CD4-positive, alpha-beta T cell treated with Interleukin-4 for 1 hour (primary cell): ENCODE data around the gene WFIKKN2.

Experiments
- DNase-seq, 2 donors: peaks; one replicate each; pipeline ENCODE4 v3.0.0-alpha.2; 2020 to 2022

The WFIKKN2 gene

DNA sequence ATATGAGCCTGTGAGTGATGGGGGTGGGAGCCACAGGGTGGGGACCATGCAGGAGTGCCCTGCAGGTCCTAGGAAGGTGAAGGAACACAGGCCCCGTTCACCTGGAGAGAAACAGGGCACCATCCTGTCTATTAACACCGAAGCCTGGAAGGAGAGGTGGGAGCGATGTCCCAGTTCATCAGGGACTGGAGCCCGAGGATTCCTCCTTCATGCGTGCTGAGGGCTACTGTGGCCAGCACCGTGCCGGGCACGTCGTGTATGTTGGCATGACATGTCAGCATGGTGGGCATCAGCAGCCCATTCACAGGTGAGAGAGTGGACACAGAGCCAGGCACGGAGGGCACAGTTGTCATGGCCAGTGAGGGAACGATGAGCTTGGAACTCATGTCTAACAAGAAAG is 1.4 kb downstream of the WFIKKN2 start:
- DNase-seq = no peak

DNA sequence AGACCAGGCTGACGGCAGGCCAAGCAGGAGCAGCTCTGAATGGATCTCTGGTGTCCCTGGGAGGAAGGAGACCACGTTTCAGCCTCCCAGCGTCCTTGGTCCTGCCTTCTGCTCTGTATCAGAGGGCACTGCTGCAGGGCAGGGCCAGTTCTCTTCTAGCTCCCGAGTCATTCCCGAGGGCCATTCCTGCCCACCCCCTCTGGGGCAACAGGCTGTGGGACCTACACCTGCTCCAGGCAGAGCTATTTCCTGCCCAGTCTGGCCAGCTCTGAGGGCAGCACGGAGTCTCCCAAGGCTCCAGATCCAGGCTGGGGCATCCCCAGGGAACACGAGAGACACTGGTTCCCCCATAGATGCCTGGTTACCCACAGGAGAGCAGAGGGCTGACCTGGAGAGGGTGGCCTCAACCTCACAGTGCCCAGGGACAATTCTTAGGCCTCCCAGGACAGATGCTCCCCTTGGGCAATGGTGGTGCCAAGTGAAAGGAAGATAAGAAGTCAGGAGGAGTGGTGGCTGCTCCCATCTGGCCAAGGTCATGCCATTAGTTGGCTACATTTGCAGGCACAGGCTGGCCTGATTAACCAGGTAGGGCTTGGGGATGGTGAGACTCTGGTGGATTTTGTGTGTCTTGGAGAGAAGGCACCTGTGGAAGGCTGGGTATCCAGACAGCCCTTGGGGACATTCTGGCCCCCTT is 2.0 kb downstream of the WFIKKN2 start:
- DNase-seq = no peak

DNA sequence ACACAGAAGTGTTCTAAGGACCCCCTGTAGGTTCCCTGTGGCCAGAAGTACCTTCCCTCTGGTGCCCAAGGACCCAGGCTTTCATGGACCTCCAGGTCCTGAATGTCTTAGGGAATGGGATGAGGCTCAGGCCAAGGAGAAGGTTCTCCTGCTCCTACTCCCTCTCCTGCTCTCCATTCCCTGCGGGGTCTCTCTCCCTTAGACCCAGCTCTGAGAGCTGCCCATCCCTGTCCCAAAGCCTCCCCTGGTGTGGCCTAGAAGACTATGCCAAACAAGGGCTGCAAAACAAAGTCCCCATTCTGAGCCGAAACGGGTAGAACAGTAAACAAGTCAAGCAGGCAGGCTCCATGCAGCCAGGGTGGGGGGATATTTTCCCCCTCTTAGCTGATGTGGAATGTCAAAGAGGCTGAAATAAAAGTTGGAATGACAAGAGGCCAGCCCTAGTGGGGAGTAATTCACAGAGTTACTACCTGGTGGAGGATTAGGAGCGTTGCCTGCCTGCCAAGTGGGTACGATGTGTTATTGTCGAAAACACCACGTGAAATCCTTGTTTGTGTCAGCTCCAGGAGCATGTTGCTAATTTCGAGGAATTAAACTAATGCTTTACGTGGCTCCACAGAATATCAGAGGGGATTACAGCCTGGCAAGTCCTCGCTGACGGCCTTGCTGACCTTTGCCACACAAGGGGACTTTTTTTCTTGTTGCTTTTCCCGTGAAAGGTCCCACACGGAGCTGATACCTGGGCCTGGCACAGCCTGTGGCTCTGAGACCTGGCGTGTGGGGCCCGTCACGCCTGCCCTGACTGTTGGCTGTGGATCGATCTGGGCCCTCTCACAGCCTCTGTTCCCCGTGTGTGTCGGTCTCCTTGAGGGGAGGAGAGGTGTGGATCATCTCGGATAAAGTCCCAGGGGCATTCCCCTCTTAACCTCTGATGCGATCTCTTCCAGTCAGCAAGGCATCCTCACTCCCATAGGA is 2.9 kb downstream of the WFIKKN2 start:
- no peak for DNase-seq

DNA sequence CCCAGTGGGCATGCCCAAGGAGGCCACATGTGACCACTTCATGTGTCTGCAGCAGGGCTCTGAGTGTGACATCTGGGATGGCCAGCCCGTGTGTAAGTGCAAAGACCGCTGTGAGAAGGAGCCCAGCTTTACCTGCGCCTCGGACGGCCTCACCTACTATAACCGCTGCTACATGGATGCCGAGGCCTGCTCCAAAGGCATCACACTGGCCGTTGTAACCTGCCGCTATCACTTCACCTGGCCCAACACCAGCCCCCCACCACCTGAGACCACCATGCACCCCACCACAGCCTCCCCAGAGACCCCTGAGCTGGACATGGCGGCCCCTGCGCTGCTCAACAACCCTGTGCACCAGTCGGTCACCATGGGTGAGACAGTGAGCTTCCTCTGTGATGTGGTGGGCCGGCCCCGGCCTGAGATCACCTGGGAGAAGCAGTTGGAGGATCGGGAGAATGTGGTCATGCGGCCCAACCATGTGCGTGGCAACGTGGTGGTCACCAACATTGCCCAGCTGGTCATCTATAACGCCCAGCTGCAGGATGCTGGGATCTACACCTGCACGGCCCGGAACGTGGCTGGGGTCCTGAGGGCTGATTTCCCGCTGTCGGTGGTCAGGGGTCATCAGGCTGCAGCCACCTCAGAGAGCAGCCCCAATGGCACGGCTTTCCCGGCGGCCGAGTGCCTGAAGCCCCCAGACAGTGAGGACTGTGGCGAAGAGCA is 4.4 kb downstream of the WFIKKN2 start:
- no peak for DNase-seq

DNA sequence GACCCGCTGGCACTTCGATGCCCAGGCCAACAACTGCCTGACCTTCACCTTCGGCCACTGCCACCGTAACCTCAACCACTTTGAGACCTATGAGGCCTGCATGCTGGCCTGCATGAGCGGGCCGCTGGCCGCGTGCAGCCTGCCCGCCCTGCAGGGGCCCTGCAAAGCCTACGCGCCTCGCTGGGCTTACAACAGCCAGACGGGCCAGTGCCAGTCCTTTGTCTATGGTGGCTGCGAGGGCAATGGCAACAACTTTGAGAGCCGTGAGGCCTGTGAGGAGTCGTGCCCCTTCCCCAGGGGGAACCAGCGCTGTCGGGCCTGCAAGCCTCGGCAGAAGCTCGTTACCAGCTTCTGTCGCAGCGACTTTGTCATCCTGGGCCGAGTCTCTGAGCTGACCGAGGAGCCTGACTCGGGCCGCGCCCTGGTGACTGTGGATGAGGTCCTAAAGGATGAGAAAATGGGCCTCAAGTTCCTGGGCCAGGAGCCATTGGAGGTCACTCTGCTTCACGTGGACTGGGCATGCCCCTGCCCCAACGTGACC is 5.0 kb downstream of the WFIKKN2 start:
- no peak for DNase-seq

DNA sequence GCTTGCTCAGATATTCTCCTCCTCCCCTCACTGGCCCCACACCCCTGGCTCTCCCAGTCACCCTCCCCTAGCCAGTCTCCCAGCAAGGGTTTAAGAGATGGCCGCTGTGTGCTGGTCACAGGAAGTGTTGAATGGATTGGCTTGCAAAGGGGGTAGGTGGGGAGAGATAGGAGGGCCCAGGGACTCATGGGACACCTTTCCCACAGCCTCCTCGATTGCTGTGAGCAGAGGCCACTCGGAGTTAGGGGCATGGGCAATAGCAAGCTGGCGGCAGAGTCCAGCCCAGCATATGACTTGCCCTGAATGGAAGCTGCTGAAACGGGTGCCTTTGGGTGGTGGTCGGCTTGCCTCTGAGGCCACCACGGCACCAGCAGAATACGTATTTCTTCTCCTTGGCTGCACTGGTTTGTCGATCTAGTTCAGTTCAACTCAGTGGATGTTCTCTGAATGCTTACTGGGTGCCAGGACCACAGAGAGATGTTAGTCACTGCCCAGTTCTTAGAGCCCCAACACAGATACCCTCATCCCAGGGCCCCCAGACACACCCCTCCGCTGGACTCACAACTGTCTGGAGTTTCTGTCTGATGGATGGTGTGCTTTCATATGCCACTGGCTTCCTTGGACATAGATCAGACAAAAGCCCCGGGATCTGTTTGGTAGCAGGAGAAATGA is 6.0 kb downstream of the WFIKKN2 start:
- no peak for DNase-seq

DNA sequence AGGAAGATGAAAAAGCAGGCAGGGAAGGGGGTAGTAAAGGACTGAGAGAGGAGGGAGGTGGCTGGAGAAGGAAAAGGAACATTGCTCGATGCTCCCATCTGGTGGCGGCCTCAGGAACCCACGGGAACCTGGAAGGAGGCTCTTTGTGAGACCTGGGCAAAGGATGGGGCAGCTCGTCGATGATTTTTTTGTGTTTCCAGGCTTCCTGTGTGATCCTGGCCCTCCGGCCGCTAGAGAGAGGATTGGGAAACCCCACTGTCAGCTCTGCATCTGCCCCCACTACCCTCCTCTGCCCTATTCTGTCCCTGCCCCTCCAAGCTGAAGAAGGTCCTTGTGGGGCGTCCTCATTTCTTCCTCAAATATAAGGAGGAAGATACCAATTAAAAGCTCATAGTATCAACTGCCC is 6.6 kb downstream of the WFIKKN2 start:
- DNase-seq = peak; percentile 52 to 56

DNA sequence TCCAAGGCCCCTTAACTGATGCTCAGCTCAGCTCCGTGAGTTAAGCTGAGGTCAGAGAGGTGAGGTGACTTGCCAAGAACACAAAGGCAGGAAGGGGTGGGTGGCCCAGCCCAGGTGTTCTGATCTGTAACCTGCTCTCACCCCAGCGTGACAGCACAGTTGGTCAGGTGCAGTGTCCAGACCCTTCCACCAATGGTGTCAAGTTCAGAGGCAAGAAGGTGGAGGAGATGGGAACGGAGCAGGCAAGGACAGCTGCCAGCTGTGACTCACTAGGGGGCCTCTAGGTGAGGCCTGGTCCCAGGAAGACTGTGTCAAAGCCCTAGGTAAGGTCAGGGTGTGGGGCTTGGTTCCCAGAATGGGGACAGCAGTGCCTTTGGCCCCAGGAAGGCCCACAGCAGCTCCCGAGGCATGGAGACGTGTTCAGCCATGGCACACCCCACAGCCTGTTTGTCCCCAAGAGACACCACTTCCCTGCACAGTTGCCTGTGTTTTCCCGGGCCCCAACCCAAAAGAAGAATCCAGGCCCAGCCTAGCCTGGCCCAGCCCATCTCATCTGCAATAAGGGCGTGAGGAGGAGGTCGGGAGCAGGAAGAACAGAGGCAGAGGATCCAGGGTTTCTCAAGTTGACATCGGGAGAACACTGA is 7.2 kb downstream of the WFIKKN2 start:
- no peak for DNase-seq

DNA sequence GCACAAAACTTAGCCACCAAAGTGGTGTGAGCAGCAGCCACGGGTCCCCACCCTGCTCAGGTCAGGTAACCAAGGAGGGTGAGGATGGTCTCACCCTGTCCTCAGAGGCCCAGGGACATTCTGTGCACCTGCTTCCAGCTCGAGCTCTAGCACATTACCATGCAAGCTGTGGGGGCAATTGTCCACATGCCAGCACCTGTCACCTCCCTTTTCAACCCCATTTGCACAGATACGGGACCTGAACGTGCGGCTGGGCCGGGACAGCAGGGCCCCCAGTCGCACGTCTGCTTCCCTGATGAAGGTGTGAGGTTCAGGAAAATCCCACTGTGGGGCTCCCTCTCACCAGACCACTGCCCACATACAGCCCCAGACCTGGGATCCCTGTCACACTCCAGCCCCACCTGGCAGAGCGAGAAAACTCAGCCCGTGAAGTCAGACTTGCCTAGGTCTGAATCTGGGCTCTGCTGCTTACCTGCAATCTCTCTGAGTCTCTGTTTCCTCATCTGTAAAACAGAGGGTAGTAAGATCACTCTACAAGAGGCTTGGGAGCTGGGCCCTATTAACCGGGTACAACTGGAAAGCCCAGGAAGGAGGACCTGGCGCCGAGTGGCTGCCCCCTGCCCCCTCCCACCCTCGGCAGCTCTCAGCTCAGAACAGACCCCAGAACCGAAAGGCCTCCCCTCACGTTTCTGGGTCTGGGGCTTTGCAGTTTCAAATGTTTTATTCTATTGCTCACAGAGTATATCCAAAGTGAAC is 7.9 kb downstream of the WFIKKN2 start:
- DNase-seq = no peak

DNA sequence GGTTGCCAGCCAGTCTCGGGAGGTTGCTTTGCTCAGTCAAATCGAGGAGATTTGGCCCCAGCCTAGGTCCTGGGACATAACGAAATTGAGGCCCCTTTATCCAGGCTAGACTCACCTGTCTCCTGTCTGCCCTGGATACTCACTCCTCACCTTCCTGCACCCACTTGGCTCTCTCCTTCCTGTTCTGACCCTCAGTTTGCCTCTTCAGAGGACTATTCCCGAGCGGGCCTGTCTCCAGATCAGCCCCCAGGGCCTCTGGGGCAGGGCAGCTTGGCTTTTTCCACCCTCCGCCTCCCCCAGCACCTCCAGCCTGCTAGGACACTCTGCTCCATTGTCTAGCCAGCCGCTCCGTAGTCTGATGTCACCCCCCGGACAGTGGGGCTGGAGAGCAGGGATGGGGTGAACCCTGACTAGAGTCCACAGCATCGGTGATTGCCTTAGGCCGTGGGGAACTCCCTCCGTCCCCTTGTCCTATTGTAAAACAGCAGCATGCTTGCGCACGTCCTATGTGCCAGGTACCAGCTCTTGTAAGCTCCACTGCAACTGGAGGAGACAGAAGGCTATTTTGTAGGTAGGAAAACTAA is 8.8 kb downstream of the WFIKKN2 start:
- DNase-seq = no peak

DNA sequence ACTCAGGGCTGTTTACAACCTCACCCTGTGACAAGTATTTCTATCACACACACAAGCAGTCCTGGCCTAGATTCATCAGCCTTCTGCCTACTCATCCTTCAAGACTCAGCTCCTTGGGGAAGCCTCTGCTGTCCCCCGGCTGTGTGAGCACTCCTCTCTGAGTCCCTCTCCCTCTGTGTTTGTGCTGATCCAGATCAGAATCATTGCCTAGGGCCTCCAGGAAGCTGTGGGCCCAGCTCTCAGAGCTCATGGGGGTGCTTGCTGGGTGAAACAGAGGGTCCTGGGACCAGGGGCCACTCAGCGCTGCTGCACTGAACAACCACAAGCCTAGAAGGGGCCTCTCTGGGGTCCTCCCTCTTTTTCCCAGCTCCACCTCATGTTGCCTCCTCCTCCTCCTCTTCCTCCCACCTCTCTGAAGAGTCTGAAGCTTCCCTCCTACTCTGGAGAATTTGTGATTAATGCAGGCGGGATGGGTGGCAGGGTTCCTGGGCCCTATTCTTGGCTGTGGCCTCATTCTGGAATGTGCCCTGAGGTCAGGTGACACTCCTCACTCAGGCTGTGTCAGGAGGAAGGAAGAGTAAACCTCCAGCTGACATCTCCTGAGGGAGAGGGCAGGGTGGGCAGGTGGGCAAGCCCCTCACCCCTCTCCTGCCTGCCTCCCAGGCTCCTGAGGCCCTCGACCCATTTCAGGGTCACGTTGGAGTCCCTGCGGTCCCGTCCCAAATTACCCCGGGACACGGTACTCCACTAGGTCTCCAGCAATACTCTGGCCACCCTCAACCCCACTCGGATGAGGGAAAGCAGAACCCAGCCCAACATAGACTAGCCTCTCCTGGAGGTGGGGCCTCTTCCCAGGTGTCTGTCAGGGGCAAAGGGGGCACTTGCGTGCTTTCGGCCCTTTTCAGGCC is 10.1 kb downstream of the WFIKKN2 start:
- DNase-seq = no peak

DNA sequence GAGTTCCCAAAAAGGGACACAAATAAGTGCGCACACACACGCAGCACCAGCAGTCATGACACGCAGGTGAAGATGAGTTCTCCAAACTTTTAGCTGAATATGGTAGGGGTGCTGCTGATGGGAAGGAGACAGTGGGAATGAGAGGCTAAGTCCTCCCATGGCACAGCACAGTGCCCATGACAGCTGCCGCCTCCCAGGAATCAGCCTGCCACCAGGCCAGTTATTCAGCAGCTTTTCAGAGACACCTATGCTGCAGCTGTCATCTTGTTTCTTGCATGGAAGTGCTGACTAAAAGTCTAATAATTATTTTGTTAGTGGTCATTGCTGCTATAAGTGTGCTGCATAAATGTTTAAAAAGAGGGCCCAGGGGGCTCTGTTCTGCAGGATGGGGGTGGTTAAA is 12.2 kb downstream of the WFIKKN2 start:
- DNase-seq = no peak

DNA sequence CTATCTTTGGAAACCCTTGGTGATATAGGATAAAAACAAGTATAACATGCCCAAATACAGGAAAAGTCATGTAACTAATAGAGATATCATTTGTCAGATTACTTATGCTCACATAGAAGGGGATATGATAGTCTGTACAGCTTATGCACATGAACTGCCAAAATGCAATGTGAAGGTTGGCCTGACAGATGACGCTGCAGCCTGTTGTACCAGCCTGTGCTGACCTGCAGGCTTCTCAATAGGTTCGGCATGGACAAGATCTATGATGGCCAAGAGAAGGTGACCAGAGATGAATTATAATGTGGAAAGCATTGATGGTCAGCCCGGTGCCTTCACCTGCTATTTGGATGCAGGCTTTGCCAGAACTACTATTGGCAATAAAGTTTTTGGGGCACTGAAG is 12.7 kb downstream of the WFIKKN2 start:
- no peak for DNase-seq

DNA sequence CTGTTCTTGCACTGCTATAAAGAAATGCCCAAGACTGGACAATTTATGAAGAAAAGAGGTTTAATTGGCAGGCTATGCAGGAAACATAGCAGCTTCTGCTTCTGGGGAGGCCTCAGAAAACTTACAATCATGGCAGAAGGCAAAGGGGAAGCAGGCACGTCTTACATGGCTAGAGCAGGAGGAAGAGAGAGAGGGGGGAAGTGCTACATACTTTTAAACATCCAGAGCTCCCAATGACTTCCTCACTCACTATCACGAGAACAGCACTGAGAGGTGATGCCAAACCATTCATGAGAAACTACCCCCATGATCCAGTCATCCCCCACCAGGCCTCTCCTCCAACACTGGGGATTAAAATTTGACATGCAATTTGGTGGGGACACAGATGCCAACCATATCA is 13.3 kb downstream of the WFIKKN2 start:
- DNase-seq = no peak

DNA sequence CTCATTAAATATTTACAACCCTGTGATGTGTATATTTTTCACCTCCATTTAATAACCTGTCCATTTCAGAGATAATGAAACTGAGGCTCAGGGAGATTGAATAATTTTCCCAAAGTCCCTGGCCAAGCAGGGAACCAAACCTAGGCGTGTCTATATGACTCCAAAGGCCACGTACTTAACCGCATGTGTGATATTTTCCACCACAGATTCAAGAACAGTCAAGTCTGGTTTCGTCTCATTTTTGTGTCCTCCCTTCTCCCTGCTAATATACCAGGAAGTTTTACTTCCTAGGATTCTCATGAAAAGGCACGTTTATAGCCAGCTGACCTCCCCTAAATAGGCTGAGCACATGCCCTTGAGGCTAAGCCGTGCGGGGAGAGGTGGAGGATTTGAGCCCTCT is 15.3 kb downstream of the WFIKKN2 start:
- DNase-seq = no peak

DNA sequence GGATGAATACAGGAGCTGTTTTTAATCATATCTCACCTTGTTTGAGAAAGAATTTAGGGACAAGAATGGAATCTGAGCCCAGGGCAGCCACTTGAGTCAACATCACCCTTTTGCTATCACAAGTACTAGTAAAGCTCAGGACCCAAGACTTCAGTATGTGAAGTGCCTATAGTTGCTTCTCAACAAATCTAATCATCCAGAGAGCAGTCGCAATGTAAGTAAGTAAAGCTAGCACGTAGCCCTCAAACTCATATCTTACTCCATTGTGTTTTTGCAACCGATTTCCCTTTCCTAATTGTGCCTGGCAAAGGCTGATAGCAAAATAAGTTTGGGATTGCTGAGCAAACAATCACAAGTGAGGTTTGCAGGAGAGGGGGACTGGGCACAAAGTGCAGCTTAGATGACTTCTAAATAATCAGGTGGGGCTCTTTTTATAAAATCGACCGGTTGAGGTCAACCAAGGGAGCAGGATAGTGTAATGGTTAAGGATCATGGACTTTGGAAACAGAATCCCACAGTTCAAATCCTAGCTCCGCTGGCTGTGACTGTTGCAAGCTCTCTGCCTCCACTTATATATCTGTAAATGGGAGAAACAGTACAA is 17.7 kb downstream of the WFIKKN2 start:
- DNase-seq = no peak

DNA sequence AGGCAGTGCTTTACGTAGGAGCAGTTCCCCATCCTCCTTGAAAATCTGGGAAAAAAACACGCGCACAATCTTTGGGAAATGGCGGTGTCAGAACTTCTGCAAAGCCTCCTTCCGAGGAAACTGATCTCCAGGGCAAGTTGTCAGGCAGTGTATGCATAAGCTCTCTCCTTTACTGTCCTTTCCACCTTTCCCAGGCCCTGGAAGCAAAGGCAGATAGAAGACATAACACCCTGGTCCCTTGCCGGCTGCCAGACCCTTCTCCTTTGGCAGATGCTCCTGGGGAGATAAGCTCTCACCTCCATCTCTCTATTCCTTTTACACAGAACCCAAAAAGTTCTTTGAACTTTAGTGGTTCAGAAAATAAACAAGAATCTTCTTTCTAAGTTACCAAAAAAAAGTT is 18.4 kb downstream of the WFIKKN2 start:
- DNase-seq = no peak

DNA sequence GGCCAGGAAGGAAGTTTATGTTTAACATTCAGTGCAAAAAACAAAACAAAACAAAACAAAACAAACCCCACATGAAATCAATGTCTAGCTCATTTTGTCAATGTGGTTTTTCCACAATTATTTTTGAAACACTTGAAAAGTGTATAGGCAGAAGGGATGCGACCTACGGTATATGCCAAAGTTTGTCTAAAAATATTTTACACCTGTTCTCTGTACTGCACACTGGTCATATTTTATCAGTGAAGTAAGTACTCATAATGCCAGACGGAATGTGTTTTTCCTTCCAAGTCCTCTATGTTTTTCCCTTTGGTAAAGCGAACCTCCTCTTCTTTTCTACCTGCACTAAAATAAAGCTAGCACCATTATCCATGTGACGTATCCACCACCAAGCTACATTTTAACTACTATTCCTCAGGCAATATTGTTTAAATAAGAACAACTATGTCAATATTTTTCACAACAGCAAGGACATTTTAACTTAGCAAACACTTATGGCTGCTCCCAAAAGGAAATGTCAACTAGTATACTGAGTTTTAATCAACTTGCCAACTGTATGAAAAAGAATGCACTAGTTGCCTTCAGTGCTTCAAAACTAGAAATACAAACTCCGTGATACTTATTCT is 20.4 kb downstream of the WFIKKN2 start:
- DNase-seq = no peak

DNA sequence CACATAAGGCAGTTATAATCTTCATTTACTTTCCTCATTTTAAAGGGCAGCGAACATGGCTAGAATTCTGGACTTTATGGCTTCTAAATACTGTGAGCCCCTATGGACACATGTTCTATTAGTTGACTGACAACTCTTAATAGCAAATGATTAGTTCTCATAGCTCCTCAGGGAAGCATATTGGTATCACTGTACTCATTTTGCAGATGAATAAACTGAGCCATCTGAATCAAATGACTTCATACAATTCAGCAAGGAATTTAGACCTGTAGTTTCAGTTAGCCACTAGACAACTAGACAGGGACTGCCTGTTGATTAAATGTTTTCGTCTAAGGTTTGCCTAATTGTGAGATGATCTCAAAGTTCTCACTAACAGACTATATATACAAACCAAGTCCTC is 21.0 kb downstream of the WFIKKN2 start:
- no peak for DNase-seq
